Fibroblast of villous mesenchyme (primary cell): ENCODE results near the gene MASP1. TPM values are rescaled to one million over a fixed set of nuclear protein-coding genes. Genes with fewer than 3 reads are reported as not detected.
A peak's percentile ranks its signal among the peaks of the same experiment; 100 is the strongest.

Experiments
- DNase-seq: peaks from one replicate; pipeline ENCODE4 v3.0.0-alpha.2; 2010; ENCODE audit warnings: low read depth
- H3K4me3 ChIP-seq: 2 replicates; pipeline ENCODE4 v1.5.1; 2011; ENCODE audit warnings: low read depth, mild to moderate bottlenecking, low read length
- CTCF ChIP-seq: IDR thresholded peaks from 2 replicates; pipeline ENCODE4 v1.5.1; 2012; ENCODE audit warnings: low read depth, mild to moderate bottlenecking, low read length; ENCODE audit not compliant: insufficient read depth
- total RNA-seq: library from RNA; depleted of rRNA; stranded (reverse); fragments of >200 nt; gene quantifications from 2 replicates; pipeline ENCODE4 v1.2.3, GENCODE V29; 2012

MASP1 gene
- total RNA-seq, 1 donor = 209 TPM

- no peak overlapping the region for H3K4me3 ChIP-seq
- TF ChIP-seq CTCF = no peak
- DNase-seq = no peak
These were observed 31.6 kb upstream of the MASP1 start for GRCh38 chr3:187323091-187323490.

- H3K4me3 ChIP-seq = no peak overlapping the region
- no peak for DNase-seq
- no peak for TF ChIP-seq CTCF
These were observed 30.8 kb upstream of the MASP1 start for GRCh38 chr3:187322291-187322690.

GRCh38 chr3:187321766-187322165, 30.2 kb upstream of the MASP1 start:
- H3K4me3 ChIP-seq = no peak overlapping the region
- no peak for TF ChIP-seq CTCF
- DNase-seq = no peak

- DNase-seq = peak; percentile 77
- peak; percentile 100 for TF ChIP-seq CTCF
- peak overlapping the region; percentile 46 for H3K4me3 ChIP-seq
These were observed 28.3 kb upstream of the MASP1 start for GRCh38 chr3:187319699-187320302.

- peak; percentile 78 for DNase-seq
- H3K4me3 ChIP-seq = peak overlapping the region; percentile 46
- peak; percentile 89 for TF ChIP-seq CTCF
These were observed 27.5 kb upstream of the MASP1 start for GRCh38 chr3:187318819-187319616.

GRCh38 chr3:187315872-187316271, 24.3 kb upstream of the MASP1 start:
- TF ChIP-seq CTCF = no peak
- H3K4me3 ChIP-seq = no peak overlapping the region
- no peak for DNase-seq

GRCh38 chr3:187314176-187314575, 22.6 kb upstream of the MASP1 start:
- no peak for TF ChIP-seq CTCF
- peak; percentile 40 for DNase-seq
- no peak overlapping the region for H3K4me3 ChIP-seq
